ENCODE results near the gene INO80C. TPM values are rescaled to one million over a fixed set of nuclear protein-coding genes. Genes with fewer than 3 reads are reported as not detected.

Gene INO80C
- total RNA-seq, 2 donors from 2014 or later: 11.1 to 13.9 TPM

Other genes starting within 250 kb of the INO80C start
- 10 to 100 TPM; 12.8 to 18.7 TPM for gene ZSCAN30, start 207.7 kb downstream of the INO80C start, total RNA-seq
- gene ZNF24, start 153.5 kb downstream of the INO80C start, total RNA-seq: 10 to 100 TPM; 27.5 to 33.9 TPM
- under 1 TPM; 0.30 to 0.94 TPM for gene ZNF396, start 120.6 kb downstream of the INO80C start, total RNA-seq
- 10 to 100 TPM; 29.6 to 35.2 TPM for gene GALNT1, start 83.8 kb upstream of the INO80C start, total RNA-seq